ENCODE results near the gene DRD4.

DRD4 gene

GRCh38 chr11:623349-623869 is 13.7 kb upstream of the DRD4 start:
- DNase-seq = no peak

- DNase-seq = no peak
Observed at GRCh38 chr11:623999-624704, 12.9 kb upstream of the DRD4 start.

- no peak for DNase-seq
Observed at GRCh38 chr11:624705-625635, 12.1 kb upstream of the DRD4 start, which contains the start of gene CDHR5. TSS of gene CDHR5 (minus strand) at chr11:624955. CDS start at chr11:624902, 53 bp downstream.

DNA sequence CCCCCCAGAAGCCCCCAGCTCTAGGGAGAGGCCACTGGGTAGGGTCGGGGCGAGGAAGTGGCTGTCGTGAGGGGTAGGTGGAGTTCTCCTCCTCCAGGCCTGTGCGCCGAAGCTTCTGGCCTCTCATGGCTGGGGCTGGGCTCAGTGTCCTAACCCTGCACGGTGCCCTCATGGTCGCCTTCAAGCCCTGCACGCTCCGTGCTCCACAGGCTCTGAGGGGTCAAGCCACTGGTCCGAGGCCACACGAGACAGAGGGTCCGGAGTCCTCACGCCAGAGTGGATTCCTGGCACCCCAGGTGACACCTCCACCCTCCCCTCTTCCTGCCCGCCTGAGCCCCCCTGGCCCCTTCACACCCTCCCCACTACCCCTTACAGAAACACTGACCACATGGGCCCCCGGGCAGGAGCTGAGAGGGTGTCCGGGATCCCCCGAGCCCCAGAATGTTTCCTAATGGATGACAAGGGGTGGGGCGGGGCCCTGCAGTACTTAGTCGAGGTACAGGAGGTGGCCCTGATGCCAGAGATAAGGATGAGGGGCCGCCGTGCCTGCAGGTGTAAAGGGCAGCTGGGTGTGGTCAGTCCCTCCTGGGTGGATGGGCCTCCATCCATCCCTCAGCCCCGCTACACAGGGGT is 11.3 kb upstream of the DRD4 start:
- DNase-seq = no peak

- no peak for DNase-seq
Observed at GRCh38 chr11:626475-627307, 10.4 kb upstream of the DRD4 start, which contains the start of gene SCT. TSS of gene SCT (minus strand) at chr11:627181. CDS start at chr11:627143, 38 bp downstream.

- no peak for DNase-seq
Observed at GRCh38 chr11:627308-627576, 9.8 kb upstream of the DRD4 start.

DNA sequence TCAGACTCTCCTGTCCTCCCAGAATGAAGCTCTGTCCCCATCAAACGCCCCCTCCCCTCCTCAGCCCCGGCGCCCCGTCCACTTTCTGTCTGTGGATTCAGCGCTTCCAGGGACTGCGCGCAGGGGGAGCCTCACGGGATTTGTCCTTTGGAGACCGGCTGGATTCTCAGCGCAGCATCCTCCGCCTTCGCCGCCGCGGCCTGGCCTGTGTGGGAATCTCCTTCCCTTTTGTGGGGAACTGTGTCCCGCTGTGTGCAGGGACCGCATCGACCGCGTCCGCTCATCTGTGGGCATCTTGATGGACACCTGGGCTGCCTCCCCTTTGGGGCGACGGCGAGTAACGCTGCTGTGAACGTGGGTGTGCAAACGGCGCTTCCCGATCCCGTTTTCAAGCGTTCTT is 9.0 kb upstream of the DRD4 start:
- DNase-seq = no peak

- no peak for DNase-seq
Observed at GRCh38 chr11:629237-629583, 7.9 kb upstream of the DRD4 start.

- DNase-seq = no peak
Observed at GRCh38 chr11:630871-631270, 6.2 kb upstream of the DRD4 start.

DNA sequence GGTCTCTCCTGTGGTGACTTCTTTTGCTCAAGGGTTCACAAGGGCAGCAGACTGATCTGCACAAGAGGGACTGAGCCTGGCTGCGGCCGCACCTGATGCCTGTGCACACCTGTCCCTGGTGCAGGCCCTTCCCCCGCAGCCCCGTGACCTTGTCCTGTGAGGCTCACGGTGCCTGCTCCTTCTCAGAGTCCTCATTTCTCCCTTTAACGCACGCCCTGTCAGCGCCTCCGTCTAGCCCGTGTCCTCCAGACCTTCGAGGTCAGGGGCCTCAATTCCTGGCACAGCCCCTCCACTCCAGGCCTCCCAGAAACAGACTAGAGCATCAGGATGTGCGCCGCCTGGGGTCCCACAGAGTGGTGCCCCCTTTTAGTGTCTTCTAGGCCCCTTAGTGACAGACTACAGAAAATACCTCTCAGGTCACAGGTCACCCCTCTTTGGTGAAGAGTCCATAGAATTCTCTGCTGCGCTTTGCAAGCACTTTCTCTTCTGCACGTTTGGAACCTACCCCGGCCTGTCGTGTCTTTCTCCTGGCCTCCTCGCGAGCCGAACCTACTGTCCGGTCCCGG is 1.0 kb upstream of the DRD4 start:
- DNase-seq = no peak

DNA sequence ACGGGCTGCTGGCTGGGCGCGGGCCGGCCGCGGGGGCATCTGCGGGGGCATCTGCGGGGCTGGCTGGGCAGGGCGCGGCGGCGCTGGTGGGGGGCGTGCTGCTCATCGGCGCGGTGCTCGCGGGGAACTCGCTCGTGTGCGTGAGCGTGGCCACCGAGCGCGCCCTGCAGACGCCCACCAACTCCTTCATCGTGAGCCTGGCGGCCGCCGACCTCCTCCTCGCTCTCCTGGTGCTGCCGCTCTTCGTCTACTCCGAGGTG is 194 bp downstream of the DRD4 start:
- no peak for DNase-seq

DNA sequence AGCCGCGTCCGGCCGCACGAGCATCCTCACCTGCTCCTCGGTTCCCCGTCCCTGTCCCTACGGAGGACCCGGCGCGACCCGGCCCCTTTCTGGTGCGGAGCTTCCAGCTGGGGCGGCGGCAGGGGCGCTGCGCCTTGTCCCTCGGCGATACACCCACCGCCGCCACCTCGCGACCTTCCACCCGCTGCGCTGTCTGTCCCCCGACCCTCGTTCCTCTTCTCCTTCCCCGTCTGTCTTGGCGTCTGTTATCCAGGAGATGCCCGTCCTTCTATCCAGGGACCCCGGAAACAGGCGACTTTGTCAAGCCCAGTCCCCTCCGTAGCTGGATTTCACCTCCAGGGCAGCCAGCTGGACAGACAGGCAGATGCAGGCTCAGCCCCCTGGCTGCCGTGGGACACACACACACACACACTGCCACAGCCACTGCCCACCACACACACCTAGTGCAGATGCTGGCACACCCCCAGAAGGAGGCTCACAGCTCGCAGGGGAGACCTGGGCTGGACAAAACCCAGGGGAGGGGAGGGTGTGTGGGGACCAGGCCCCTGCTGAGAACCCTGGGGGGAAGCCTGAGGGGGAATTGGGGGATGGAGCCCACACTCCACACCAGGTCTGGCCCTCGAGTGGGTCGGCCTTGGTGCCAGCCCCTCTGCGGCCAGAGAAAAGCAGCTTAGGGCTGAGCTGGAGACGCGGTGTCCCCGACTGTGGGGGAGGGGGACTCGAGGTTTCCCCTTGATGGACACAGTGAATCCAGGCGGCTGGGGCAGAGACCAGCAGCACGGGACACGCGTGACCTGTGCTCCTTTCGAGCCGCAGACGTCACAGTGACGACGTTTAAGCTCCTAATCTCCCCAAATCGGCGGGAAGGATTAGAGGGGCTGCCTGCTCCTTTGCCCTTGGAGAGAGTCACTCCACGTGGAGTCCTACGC is 788 bp downstream of the DRD4 start:
- DNase-seq = no peak

DNA sequence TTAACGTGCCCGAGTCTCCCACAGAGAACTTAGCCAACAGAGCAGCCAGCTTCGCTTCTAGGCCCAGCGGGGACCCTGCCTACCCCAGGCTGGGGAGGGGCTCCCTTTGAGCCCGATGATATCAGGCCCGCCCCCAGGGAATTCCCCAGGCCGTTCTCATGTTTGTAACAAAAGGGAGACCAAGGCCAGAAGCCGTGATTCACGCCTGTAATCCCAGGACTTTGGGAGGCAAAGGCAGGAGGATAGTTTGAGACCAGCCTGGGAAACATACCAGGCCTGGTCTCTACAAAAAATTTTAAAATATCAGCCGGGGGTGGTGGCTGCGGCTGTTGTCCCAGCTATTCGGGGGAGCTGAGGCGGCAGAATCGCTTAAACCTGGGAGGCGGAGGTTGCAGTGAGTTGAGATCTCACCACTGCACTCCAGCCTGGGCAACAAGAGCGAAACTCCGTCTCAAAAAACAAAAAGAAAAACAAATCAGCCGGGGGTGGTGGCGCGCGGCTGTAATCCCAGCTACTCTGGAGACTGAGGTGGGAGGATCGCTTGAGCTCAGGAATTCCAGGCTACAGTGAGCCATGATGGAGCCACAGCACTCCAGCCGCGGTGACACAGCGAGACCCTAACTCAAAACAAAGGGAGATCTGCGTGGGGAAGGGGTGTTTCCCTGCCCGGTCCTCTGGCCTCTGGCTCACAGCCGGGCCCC is 1.7 kb downstream of the DRD4 start:
- no peak for DNase-seq

DNA sequence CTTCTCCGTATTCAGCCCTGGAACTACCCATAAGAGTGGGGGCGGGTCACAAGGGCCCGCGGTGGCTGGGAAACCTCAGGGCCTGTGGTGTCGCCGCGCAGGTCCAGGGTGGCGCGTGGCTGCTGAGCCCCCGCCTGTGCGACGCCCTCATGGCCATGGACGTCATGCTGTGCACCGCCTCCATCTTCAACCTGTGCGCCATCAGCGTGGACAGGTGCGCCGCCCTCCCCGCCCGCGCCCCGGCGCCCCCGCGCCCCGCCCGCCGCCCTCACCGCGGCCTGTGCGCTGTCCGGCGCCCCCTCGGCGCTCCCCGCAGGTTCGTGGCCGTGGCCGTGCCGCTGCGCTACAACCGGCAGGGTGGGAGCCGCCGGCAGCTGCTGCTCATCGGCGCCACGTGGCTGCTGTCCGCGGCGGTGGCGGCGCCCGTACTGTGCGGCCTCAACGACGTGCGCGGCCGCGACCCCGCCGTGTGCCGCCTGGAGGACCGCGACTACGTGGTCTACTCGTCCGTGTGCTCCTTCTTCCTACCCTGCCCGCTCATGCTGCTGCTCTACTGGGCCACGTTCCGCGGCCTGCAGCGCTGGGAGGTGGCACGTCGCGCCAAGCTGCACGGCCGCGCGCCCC is 2.4 kb downstream of the DRD4 start:
- no peak for DNase-seq

DNA sequence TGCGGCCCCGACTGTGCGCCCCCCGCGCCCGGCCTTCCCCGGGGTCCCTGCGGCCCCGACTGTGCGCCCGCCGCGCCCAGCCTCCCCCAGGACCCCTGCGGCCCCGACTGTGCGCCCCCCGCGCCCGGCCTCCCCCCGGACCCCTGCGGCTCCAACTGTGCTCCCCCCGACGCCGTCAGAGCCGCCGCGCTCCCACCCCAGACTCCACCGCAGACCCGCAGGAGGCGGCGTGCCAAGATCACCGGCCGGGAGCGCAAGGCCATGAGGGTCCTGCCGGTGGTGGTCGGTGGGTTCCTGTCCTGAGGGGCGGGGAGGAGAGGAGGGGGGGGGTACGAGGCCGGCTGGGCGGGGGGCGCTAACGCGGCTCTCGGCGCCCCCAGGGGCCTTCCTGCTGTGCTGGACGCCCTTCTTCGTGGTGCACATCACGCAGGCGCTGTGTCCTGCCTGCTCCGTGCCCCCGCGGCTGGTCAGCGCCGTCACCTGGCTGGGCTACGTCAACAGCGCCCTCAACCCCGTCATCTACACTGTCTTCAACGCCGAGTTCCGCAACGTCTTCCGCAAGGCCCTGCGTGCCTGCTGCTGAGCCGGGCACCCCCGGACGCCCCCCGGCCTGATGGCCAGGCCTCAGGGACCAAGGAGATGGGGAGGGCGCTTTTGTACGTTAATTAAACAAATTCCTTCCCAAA is 3.1 kb downstream of the DRD4 start:
- DNase-seq = no peak

GRCh38 chr11:641806-642370 is 4.8 kb downstream of the DRD4 start:
- no peak for DNase-seq

DNA sequence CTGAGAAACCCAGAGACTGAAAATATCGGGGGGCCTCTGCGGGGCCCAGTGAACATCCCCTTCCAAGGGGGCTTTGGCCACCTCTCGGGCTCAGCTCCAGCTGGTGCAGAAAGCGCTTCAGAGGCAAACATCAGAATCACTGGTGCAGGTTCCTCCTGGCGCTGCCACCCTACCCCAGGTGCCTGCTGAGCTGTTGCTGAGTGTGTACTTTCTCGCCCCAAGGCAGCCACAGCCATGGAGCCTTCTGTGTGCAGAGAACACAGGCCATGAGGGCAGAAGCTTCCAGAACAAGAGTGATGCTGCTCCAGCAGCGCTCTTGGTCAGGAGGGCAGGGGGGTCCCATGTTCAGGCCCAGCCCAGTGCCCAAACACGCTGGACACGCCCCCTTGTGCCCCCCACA is 6.3 kb downstream of the DRD4 start:
- DNase-seq = no peak

GRCh38 chr11:643849-644738 is 7.0 kb downstream of the DRD4 start:
- DNase-seq = no peak
